Large intestine (tissue), 3 donors: ENCODE data around the gene CDH23. TPM values are rescaled to one million over a fixed set of nuclear protein-coding genes. Genes with fewer than 3 reads are reported as not detected.

Experiments used
- DNase-seq, 2 donors: peaks; one replicate each; pipeline versions ENCODE4 v3.0.0 to v3.0.0-alpha.2; 2013
- H3K27ac ChIP-seq: one replicate; pipeline ENCODE4 v1.5.1; 2013; ENCODE audit warnings: low read length
- H3K27me3 ChIP-seq: 2 replicates; pipeline ENCODE4 v1.6.1; 2013; ENCODE audit warnings: low read length; ENCODE audit not compliant: control insufficient read depth, insufficient read depth
- H3K36me3 ChIP-seq: 2 replicates; pipeline ENCODE4 v1.6.1; 2013; ENCODE audit warnings: low read length; ENCODE audit not compliant: control insufficient read depth, insufficient read depth
- H3K4me1 ChIP-seq: one replicate; pipeline ENCODE4 v1.6.1; 2013; ENCODE audit warnings: low read length; ENCODE audit not compliant: control insufficient read depth, insufficient read depth
- H3K4me3 ChIP-seq: one replicate; pipeline ENCODE4 v1.5.1; 2013; ENCODE audit warnings: low read length
- H3K9me3 ChIP-seq: one replicate; pipeline ENCODE4 v1.6.1; 2013; ENCODE audit warnings: mild to moderate bottlenecking, low read depth, low read length, moderate library complexity; ENCODE audit not compliant: control insufficient read depth
- WGBS: methylation state at CpG from one replicate; pipeline ENCODE4 v1.1.5; 2013; ENCODE audit warnings: low lambda C conversion rate; ENCODE audit not compliant: insufficient coverage; 5-methylcytosine and 5-hydroxymethylcytosine counted together
- polyA plus RNA-seq: library from polyadenylated mRNA; unstranded; fragments of 120-200 nt; gene quantifications from one replicate; pipeline ENCODE4 v1.2.1, GENCODE V29; 2013

Gene CDH23
- polyA plus RNA-seq, 1 donor: 1.7 TPM

GRCh38 chr10:71533936-71534335 lies 137.2 kb downstream of the CDH23 start:
- H3K4me3 ChIP-seq: no peak overlapping the region
- H3K4me1 ChIP-seq: no peaks in the 10 kb centered on the region
- 60% methylated on average over 1 of the region's 7 CpGs for WGBS
- H3K36me3 ChIP-seq: no peaks in the 10 kb centered on the region
- DNase-seq: no peak
- no peak overlapping the region for H3K27ac ChIP-seq
- H3K27me3 ChIP-seq: peaks cover 1% of the 10 kb centered on the region
- no peaks in the 10 kb centered on the region for H3K9me3 ChIP-seq

- Histone ChIP-seq H3K4me1 (no peaks in the 10 kb centered on the region), H3K4me3 (no peak overlapping the region), H3K9me3 (no peaks in the 10 kb centered on the region), H3K36me3 (no peaks in the 10 kb centered on the region), H3K27ac (no peak overlapping the region), H3K27me3 (peaks cover 4% of the 10 kb centered on the region)
- no CpG with 5 or more reads among the region's 4 CpGs for WGBS
- DNase-seq: no peak
Measured at GRCh38 chr10:71534568-71535194, 138.0 kb downstream of the CDH23 start.

GRCh38 chr10:71536332-71536731 lies 139.6 kb downstream of the CDH23 start:
- peaks cover 4% of the 10 kb centered on the region for H3K27me3 ChIP-seq
- no peak overlapping the region for H3K27ac ChIP-seq
- DNase-seq: no peak
- no peaks in the 10 kb centered on the region for H3K4me1 ChIP-seq
- no peaks in the 10 kb centered on the region for H3K36me3 ChIP-seq
- WGBS: 100% methylated on average over 2 of the region's 6 CpGs
- no peaks in the 10 kb centered on the region for H3K9me3 ChIP-seq
- no peak overlapping the region for H3K4me3 ChIP-seq

- Histone ChIP-seq H3K27ac (no peak overlapping the region), H3K36me3 (no peaks in the 10 kb centered on the region), H3K4me3 (no peak overlapping the region), H3K27me3 (peaks cover 4% of the 10 kb centered on the region), H3K9me3 (no peaks in the 10 kb centered on the region), H3K4me1 (no peaks in the 10 kb centered on the region)
- DNase-seq: no peak
- WGBS: 76% methylated on average over 3 of the region's 8 CpGs
Measured at GRCh38 chr10:71537125-71537524, 140.4 kb downstream of the CDH23 start.

GRCh38 chr10:71537681-71538080 lies 141.0 kb downstream of the CDH23 start:
- WGBS: no CpG with 5 or more reads among the region's 7 CpGs
- Histone ChIP-seq H3K27ac (no peak overlapping the region), H3K9me3 (no peaks in the 10 kb centered on the region), H3K27me3 (peaks cover 4% of the 10 kb centered on the region), H3K4me1 (no peaks in the 10 kb centered on the region), H3K36me3 (no peaks in the 10 kb centered on the region), H3K4me3 (no peak overlapping the region)
- no peak for DNase-seq

- DNase-seq: no peak
- Histone ChIP-seq H3K4me3 (no peak overlapping the region), H3K36me3 (no peaks in the 10 kb centered on the region), H3K9me3 (no peaks in the 10 kb centered on the region), H3K27me3 (peaks cover 4% of the 10 kb centered on the region), H3K27ac (no peak overlapping the region), H3K4me1 (no peaks in the 10 kb centered on the region)
- WGBS: 100% methylated on average over 2 of the region's 9 CpGs
Measured at GRCh38 chr10:71538608-71539260, 142.0 kb downstream of the CDH23 start.

- H3K27ac ChIP-seq: no peak overlapping the region
- H3K4me3 ChIP-seq: no peak overlapping the region
- WGBS: no CpG with 5 or more reads among the region's 3 CpGs
- no peak for DNase-seq
- peaks cover 4% of the 10 kb centered on the region for H3K27me3 ChIP-seq
- H3K9me3 ChIP-seq: no peaks in the 10 kb centered on the region
- H3K36me3 ChIP-seq: no peaks in the 10 kb centered on the region
- no peaks in the 10 kb centered on the region for H3K4me1 ChIP-seq
Measured at GRCh38 chr10:71539442-71540118, 142.9 kb downstream of the CDH23 start.

GRCh38 chr10:71542478-71542877 lies 145.8 kb downstream of the CDH23 start:
- Histone ChIP-seq H3K27me3 (peaks cover 6% of the 10 kb centered on the region), H3K36me3 (no peaks in the 10 kb centered on the region), H3K9me3 (no peaks in the 10 kb centered on the region), H3K4me3 (no peak overlapping the region), H3K27ac (no peak overlapping the region), H3K4me1 (no peaks in the 10 kb centered on the region)
- WGBS: no CpG with 5 or more reads among the region's 7 CpGs
- DNase-seq: no peak

GRCh38 chr10:71543608-71544170 lies 147.0 kb downstream of the CDH23 start:
- H3K9me3 ChIP-seq: no peaks in the 10 kb centered on the region
- peaks cover 6% of the 10 kb centered on the region for H3K27me3 ChIP-seq
- H3K27ac ChIP-seq: no peak overlapping the region
- no peaks in the 10 kb centered on the region for H3K4me1 ChIP-seq
- no peak for DNase-seq
- no CpG with 5 or more reads among the region's 3 CpGs for WGBS
- H3K36me3 ChIP-seq: no peaks in the 10 kb centered on the region
- H3K4me3 ChIP-seq: no peak overlapping the region

- WGBS: 100% methylated on average over 1 of the region's 10 CpGs
Measured at GRCh38 chr10:71545001-71545400, 148.3 kb downstream of the CDH23 start.

More at GRCh38 chr10:71545001-71545400, 148.3 kb downstream of the CDH23 start:
- Histone ChIP-seq H3K4me1 (no peaks in the 10 kb centered on the region), H3K9me3 (no peaks in the 10 kb centered on the region), H3K27me3 (peaks cover 2% of the 10 kb centered on the region), H3K36me3 (no peaks in the 10 kb centered on the region), H3K27ac (no peak overlapping the region), H3K4me3 (no peak overlapping the region)
- DNase-seq: no peak
